SKM-1 (cell line): ENCODE measurements around the gene TMEM132A.
A peak's percentile ranks its signal among the peaks of the same experiment; 100 is the strongest.

Experiments used
- DNase-seq: peaks from one replicate; lab custom pipeline; 2025; ENCODE audit not compliant: unreplicated experiment; lab: John Stamatoyannopoulos, UW

TMEM132A gene

GRCh38 chr11:60936467-60937143 lies 12.3 kb downstream of the TMEM132A start:
- no peak for DNase-seq

GRCh38 chr11:60937144-60937527 lies 12.9 kb downstream of the TMEM132A start:
- no peak for DNase-seq

GRCh38 chr11:60937811-60938210 lies 13.6 kb downstream of the TMEM132A start:
- DNase-seq = no peak

GRCh38 chr11:60938500-60938899 lies 14.2 kb downstream of the TMEM132A start:
- no peak for DNase-seq

GRCh38 chr11:60939301-60939700 lies 15.0 kb downstream of the TMEM132A start:
- DNase-seq = no peak

- no peak for DNase-seq
Measured at GRCh38 chr11:60939855-60940254, 15.6 kb downstream of the TMEM132A start.

- no peak for DNase-seq
Measured at GRCh38 chr11:60941371-60942119, 17.3 kb downstream of the TMEM132A start.

GRCh38 chr11:60942219-60942618 lies 18.0 kb downstream of the TMEM132A start:
- no peak for DNase-seq

GRCh38 chr11:60942970-60943565 lies 18.8 kb downstream of the TMEM132A start:
- no peak for DNase-seq

GRCh38 chr11:60944490-60945294 lies 20.4 kb downstream of the TMEM132A start:
- DNase-seq = no peak

GRCh38 chr11:60945295-60945667 lies 21.0 kb downstream of the TMEM132A start:
- DNase-seq = no peak

GRCh38 chr11:60946601-60947264 lies 22.5 kb downstream of the TMEM132A start:
- no peak for DNase-seq

GRCh38 chr11:60947700-60948099 lies 23.4 kb downstream of the TMEM132A start:
- no peak for DNase-seq

- DNase-seq = no peak
Measured at GRCh38 chr11:60948250-60948649, 24.0 kb downstream of the TMEM132A start.

GRCh38 chr11:60950024-60950423 lies 25.8 kb downstream of the TMEM132A start:
- no peak for DNase-seq

GRCh38 chr11:60950933-60951605 lies 26.8 kb downstream of the TMEM132A start:
- no peak for DNase-seq

GRCh38 chr11:60951606-60951903 lies 27.3 kb downstream of the TMEM132A start:
- no peak for DNase-seq

GRCh38 chr11:60951904-60952741 lies 27.9 kb downstream of the TMEM132A start, which contains the start of gene SLC15A3:
TSS of gene SLC15A3 (minus strand) at chr11:60952176. CDS start at chr11:60951551, 625 bp downstream.
- peak; percentile 88 for DNase-seq

- DNase-seq = no peak
Measured at GRCh38 chr11:60952742-60953170, 28.5 kb downstream of the TMEM132A start.
